Myocyte (in vitro differentiated cells): ENCODE results near the gene FADS3. TPM values are rescaled to one million over a fixed set of nuclear protein-coding genes. Genes with fewer than 3 reads are reported as not detected.
A peak's percentile ranks its signal among the peaks of the same experiment; 100 is the strongest.

Source experiments
- DNase-seq: peaks from one replicate; pipeline ENCODE4 v3.0.0-alpha.2; 2012; ENCODE audit warnings: low read depth
- total RNA-seq: library from RNA; depleted of rRNA; stranded (reverse); fragments of >200 nt; gene quantifications from 2 replicates; pipeline ENCODE4 v1.2.3, GENCODE V29; 2014

The FADS3 gene
- total RNA-seq, 1 donor from 2014 or later, result 310 TPM

GRCh38 chr11:61862714-61863547, 28.4 kb downstream of the FADS3 start:
- DNase-seq, result no peak

DNA sequence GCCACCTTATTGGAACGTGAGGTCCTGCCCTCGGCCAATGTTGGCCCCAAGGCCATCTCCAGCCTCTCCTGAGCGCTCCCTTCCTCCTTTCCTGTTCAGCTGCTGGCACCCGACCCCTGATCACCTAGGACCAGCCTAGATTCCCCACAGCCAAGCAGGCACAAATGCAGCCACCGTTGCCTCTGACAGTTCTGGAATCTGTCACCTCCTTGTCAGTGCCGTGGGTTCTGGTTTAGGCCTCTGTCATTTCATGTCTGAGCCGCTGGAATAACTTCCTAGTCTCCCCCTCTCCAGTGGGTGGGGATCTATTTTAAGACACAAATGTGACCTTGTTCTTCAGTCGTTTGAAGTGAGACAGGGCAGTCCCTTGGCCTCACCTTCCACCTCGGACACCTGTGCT, 29.7 kb downstream of the FADS3 start:
- no peak for DNase-seq

DNA sequence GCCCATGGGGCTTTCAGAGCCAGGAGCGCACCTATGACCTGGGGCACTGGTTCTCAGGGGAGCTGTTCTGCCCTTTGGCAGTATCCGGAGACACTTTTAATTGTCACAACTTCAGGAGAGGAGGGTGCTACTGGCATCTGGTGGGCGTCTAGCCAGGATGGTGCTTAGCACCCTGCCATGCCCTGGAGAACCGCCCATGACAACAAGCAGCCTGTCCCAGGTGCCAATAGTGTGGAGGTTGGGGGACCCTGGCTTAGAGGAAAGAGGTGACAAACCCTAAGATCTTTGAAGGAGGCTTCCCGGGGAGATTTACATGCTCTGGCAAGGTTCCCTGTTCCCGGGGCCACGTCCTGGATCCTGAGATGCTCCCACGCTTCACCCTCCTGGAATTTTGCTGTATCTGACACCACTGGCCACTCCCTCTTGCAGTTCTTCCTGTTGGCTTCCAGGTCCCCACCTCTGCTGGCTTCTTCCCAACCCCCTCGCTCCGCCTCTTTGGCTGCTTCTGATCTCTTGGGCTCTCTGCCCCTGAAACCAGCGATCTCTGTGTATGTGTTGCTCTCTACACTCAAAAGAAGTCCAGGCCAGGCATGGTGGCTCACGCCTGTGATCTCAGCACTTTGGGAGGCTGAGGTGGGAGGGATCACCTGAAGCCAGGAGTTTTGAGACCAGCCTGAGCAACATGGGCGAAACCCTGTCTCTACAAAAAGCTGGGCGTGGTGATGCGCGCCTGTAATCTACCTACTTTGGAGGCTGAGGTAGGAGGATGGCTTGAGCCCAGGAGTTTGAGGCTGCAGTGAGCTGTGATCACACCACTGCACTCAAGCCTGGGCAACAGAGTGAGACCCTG, 31.1 kb downstream of the FADS3 start:
- DNase-seq, result no peak

- DNase-seq, result peak; percentile 68
These were observed 35.2 kb downstream of the FADS3 start for GRCh38 chr11:61855939-61856680.

- no peak for DNase-seq
These were observed 36.2 kb downstream of the FADS3 start for GRCh38 chr11:61854966-61855714.

DNA sequence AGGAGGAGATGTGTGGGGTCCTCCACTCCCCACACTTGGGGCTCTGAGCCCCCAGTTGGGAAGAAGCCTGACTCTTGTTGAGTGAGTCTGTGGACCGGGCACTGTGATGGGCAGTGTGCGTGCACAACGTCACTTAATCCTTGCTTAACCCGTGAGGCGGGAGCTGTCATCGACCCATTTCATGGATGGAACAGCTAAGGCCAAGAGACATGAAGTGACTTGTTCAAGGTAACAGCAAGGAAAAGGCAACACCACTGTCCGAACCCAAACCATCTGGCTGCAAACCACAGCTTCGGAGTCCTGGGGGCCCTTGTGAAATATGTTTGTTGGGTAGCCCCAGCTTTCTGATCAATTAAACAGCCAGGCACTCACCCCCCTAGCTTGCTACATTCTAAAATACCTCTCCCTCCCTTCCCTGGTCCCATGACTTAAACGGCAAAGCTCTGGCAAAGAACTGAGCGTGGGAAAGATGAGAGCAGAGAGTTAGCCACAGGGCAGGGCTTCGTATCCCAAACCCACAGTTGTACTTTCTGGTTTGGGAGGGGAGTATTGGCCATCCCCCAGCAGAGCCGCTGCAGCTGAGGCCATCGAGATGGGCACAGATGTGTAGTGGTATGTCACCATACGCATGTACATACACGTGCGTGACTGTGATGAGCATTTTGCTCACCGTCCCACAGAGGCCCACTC, 37.0 kb downstream of the FADS3 start:
- DNase-seq, result peak; percentile 67

- DNase-seq, result no peak
These were observed 37.6 kb downstream of the FADS3 start for GRCh38 chr11:61853698-61854169.

- DNase-seq, result no peak
These were observed 39.4 kb downstream of the FADS3 start for GRCh38 chr11:61851900-61852295.

- no peak for DNase-seq
These were observed 40.0 kb downstream of the FADS3 start for GRCh38 chr11:61851113-61851899.

GRCh38 chr11:61850687-61851086, 40.7 kb downstream of the FADS3 start:
- no peak for DNase-seq

GRCh38 chr11:61848631-61849030, 42.7 kb downstream of the FADS3 start:
- DNase-seq, result no peak

DNA sequence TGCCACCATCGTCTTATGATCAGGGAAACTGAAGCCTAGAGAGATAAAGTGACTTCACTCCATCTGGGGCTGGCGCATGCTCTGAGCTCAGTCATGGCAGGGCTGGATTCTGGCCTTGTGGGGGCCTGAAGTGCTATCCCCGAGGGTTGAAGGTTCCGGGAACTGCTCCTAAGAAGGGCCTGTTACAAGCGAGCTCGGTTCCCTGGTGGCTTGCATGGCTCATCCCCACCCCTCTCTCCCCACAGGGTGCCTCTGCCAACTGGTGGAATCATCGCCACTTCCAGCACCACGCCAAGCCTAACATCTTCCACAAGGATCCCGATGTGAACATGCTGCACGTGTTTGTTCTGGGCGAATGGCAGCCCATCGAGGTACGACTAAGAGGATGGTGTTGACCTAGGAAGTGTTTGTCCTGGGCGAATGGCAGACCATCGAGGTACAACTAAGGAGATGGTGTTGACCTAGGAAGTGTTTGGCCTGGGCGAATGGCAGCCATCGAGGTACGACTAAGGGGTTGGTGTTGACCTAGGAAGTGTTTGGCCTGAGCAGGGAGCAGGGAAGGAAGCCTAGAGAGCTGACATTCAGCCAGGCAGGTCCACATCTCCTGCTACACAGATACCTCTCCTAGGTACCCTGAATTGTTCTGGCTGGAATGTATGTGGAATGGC, 43.3 kb downstream of the FADS3 start:
- no peak for DNase-seq

GRCh38 chr11:61846362-61847020, 44.9 kb downstream of the FADS3 start:
- peak; percentile 77 for DNase-seq

- DNase-seq, result no peak
These were observed 46.3 kb downstream of the FADS3 start for GRCh38 chr11:61844909-61845565.

GRCh38 chr11:61842528-61842820, 48.9 kb downstream of the FADS3 start:
- no peak for DNase-seq

GRCh38 chr11:61841636-61842527, 49.5 kb downstream of the FADS3 start:
- no peak for DNase-seq

DNA sequence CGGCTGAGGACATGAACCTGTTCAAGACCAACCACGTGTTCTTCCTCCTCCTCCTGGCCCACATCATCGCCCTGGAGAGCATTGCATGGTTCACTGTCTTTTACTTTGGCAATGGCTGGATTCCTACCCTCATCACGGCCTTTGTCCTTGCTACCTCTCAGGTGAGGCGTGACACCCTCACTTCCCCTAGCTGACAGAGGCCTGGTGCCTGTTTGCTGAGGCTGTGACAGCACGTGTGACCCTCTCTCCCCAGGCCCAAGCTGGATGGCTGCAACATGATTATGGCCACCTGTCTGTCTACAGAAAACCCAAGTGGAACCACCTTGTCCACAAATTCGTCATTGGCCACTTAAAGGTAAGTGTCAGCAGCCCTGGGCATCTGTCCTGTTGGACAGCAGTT, 51.0 kb downstream of the FADS3 start:
- no peak for DNase-seq
